DMS153 treated with DMSO at 0.1 percent for 48 hours (cell line): ENCODE results near the gene PTPN13.
A peak's percentile ranks its signal among the peaks of the same experiment; 100 is the strongest.

Source experiments
- DNase-seq: peaks from one replicate; lab custom pipeline; 2025; ENCODE audit not compliant: unreplicated experiment; lab: John Stamatoyannopoulos, UW

Gene PTPN13

DNA sequence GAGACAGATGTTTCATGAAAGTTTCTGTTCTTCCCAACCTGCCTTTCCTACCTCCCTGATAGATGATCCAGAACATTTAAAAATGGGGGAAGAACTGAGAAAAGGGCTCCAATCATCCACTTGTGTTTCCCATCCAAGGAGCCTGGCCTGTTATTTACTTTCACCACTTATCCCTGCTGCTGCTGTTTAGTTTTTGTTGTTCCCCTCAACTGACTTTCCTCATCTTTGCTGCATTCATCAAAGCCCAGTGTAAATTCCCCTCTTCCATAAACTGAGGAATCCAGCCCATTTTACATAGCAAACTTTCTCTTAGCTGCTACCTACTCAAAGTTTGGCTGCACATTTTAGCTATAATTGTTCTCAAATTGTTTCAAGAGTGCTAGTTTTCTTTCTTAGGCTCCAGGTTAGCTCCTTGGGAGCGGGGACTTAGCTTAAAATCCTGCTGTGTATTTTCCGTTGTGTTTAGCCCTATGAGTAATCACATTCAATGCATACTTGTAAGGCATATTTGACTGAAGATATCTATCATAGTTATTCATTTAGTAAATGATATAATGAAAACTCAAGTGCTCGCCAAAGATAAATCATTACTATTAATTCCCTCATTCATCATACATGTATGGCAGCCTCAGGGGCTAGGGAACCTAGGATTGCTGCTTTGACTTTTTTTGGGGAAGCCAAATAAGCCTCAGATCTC, 1.4 kb upstream of the PTPN13 start:
- no peak for DNase-seq

DNA sequence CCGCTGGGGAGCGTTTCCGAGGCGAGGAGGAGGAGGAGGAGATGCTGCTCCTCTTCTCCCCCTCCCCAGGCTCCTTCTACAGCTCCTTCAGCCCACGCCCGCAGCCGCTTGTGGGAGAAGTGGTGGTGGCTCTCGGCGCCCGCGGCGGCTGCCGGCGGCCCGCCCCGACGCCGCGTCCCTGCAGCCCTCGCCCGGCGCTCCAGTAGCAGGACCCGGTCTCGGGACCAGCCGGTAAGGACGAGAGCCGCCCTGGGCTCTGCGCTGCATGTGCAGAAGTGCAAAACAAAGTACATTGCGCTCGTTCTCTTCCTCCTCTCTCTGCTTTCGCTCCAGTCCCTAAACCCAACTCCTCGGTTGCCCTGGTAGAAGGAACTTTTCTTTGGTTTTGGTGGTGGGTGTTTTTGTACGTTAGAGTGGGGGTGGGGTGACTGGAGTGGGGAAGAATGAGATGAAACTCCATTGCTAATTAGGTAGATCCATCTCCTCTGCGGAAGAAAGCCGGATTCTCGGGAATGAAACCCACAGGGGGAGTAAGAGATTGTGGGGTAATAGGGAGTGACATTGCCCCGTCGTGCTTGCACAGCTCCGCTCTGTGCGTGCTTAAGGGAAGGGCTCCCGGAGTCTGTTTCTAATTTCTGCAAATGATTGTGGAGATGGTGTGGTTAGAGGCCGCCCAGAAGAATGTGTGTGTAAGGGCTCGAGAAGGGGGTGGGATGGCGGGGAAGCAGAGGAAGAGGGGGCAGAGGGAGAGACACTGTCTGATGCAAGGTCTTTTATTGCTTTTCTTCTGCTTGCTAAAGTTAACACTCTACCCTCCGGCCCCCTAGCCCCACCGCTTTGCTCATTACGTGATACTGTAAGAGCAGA, 677 bp downstream of the PTPN13 start:
- DNase-seq, result peak; percentile 28

DNA sequence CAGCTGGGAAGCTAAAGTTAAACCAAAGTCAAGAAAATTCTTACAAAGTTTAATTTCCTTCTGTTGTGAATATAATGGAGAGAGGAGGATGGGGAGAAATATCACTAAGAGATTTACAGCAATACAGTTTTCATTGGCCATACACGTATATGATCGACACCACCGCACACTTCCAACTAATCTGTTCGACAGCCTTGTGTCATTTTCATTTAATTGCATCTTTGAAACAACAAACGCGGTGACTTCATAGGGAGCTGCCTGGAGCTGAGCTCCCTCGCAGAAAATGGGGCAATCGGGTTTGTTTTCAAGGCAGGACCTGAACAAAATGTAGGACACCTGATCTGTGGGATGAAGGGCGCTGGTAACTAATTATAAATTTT, 1.3 kb downstream of the PTPN13 start:
- DNase-seq, result no peak

GRCh38 chr4:86596807-86597206, 2.7 kb downstream of the PTPN13 start:
- DNase-seq, result no peak

- no peak for DNase-seq
These were observed 6.0 kb downstream of the PTPN13 start for GRCh38 chr4:86600007-86600653.

DNA sequence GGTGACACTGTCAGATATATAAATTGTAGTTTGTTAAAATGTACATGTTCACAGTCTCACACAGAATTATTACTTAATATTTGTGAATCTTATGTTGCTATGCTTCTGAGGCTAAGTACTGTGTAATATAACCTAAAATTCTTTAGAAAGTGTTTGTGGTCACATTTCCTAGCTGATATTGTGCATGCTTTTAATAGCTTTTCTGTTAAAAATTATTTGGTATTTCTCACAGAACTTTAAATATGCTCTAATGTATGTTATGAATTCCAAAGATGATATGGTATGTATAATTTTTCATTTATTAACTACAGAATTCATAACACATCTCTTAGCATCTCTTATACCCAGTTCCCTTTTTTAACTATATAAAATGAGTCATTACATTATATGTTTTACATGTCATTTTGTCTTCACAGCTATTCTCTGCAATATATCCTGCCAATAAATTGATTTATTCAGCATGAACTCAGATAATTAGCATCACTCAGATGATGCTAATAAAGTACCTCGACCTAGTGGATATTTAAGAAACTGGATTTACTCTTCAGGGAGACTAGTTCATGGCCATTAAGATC, 9.3 kb downstream of the PTPN13 start:
- DNase-seq, result no peak

GRCh38 chr4:86606809-86607208, 12.7 kb downstream of the PTPN13 start:
- DNase-seq, result no peak

- no peak for DNase-seq
These were observed 14.8 kb downstream of the PTPN13 start for GRCh38 chr4:86608757-86609375.

DNA sequence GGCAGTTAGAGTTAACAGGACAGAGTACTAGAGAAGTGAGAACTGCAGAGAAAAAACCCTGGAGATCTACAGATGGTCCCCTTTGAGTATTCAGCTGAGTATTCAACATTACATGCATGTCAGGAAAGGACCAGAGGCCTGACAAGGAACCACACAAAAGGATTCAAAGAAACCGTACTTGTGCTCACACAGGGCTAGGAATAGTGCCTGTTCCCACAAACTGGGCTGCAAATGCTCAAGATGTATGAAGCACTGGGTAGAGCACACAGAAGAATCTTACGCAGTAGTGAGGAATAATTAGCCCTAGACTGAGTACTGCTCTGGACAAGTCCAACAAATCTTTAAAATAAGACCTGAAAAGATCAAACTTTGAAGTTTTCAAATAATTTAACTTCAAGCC, 17.6 kb downstream of the PTPN13 start:
- no peak for DNase-seq

GRCh38 chr4:86613734-86614133, 19.6 kb downstream of the PTPN13 start:
- DNase-seq, result no peak

- no peak for DNase-seq
These were observed 20.8 kb downstream of the PTPN13 start for GRCh38 chr4:86614865-86615264.

DNA sequence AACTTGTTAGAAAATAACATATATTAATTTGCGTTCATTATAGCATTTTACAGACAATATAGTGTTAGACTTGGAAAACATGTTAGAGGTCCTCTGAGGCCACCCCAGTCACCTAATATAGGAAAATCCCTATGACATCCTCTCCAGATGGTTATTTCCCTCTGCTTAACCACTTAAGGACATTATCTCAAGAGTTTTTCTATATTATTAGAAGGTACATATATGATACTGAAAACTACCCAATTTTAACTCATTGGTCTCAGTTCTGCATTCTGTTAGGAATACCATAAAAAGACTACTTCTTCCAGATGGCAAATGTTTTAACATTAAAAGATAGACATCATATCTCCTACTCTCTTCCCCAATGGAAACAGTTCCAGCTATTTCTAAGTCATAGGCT, 21.4 kb downstream of the PTPN13 start:
- DNase-seq, result no peak

GRCh38 chr4:86619656-86620055, 25.5 kb downstream of the PTPN13 start:
- no peak for DNase-seq

DNA sequence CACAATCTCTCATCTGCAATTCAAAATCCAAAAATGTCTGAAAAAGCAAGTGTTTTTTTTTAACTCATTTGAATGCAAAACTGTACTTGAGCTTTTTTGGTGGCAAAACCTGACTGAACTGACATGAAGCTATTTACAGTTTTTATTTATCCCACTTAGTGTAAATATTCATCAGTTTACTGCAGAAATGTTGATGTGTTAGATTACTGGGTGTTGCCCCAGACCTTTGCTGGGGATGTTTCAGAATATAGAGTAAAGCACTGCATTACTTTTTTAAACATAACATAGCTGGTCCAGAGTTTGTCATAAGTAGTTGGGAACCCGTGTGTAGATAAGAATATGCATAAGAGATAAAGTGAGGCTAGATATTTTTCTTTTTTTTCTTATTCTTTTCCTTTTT, 27.3 kb downstream of the PTPN13 start:
- DNase-seq, result no peak

DNA sequence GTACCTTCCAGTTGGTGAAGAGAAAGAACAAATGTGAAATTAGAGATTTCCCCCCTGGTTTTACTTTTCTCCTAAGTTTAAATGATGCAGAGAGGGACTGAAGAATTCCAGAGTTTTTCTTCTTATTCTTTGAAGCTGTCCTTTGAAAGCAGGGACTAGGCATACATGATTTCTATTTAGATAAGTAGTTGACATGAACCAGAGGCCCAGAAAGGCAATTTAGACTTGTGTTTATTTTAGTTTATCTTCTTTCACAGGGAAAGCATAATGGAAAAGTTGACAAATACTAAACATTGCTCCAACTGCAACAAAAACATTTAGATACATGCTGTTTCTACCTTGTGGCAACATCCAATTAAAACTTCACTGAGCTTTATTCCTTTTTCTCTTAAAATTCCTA, 32.0 kb downstream of the PTPN13 start:
- no peak for DNase-seq

GRCh38 chr4:86627462-86628135, 33.5 kb downstream of the PTPN13 start:
- no peak for DNase-seq

DNA sequence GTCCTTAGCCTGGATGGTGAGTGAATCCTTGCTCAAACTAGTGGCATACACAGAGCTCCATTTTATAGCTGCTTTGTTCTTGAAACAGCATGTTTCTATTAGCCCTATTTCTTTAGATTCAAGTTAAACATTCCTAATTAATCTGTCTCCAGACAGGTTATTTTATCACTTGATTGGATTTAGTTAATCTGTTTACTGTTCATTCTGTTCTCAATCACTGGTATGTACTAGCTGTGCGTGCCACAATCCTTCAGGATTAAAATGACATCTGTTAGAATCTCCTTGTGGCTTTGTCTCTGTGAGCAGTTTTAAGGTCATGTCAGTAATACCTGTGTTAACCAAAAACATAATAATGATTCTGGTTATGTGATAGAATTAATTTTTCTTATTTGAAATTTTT, 36.5 kb downstream of the PTPN13 start:
- DNase-seq, result no peak

DNA sequence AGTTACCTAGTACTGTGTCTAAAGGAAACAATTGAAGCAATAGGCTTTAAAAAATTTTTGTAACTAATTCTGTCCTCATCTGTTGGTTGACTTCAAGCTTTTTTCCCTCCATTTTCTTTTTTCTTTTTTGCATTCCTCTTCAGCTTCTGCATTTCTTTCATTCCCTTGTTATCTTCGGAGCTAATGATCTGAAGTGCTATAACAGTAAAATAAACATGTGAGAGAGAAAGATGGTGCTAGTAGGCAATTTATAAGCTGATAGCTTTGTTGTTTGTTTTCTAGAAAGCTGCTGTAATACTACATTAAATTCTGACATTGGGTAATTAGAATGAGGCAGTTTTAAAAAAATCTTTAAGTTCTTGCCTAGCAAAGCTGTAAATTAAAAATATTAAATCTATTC, 37.1 kb downstream of the PTPN13 start:
- DNase-seq, result no peak

DNA sequence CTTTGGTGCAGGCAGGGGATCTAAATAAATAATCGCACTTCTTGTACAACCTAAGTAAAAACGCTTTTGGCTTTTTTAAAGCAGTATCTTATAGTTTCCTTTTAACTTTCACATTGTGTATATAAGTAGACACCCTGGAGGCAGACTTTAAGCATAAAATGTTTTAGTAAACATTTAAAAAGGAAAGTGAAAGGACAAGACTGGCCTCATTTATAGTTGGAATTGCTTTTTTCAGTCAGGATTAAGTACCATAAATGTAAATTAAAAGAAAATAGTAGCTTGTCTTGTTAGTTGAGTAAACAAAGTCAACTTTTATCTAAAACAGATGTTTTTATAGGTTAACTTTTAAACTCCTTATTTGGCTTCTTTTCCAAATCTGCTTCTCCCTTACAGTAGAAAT, 39.7 kb downstream of the PTPN13 start:
- DNase-seq, result no peak

DNA sequence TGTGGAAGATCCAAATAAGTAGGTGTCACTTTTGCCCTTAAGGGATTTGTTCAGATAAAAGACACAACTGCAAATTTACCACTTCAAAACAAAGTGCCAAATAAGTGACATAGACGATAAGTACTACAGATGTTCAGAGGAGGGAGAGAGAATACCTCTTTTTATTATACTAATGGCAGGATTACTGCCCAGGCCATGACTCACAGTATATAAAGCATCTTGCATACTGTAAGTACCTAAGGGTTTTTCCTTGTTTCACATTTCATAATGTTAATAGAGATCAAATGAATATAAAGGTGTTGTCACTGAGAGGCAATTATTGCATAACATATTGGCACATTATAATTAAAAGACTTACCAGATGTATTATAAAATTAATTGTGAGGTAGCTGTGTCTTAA, 46.4 kb downstream of the PTPN13 start:
- DNase-seq, result no peak
